Right lobe of liver (tissue), 4 donors: ENCODE results near the gene RELA.

ENCODE experiments used
- CTCF ChIP-seq, 4 donors: fragments of 200-600 bp in 3 of 4; fragments of 450-650 bp in 1 of 4; IDR thresholded peaks; one replicate each; pipeline versions ENCODE4 v1.5.1 to v1.8.0; 2016 to 2022; ENCODE audit warnings: antibody characterized with exemption in 4 of 4, mild to moderate bottlenecking in 2 of 4
- POLR2A ChIP-seq: fragments of 450-650 bp; IDR thresholded peaks from one replicate; pipeline ENCODE4 v1.6.1; 2017; ENCODE audit warnings: antibody characterized with exemption, mild to moderate bottlenecking
- donor health status: DM: no; HTN: no; CAD: no.
- donor health status: DM: no; HTN: no; CAD: no.
- donor health status: DM: no; HTN: yes; CAD: no.

DNA sequence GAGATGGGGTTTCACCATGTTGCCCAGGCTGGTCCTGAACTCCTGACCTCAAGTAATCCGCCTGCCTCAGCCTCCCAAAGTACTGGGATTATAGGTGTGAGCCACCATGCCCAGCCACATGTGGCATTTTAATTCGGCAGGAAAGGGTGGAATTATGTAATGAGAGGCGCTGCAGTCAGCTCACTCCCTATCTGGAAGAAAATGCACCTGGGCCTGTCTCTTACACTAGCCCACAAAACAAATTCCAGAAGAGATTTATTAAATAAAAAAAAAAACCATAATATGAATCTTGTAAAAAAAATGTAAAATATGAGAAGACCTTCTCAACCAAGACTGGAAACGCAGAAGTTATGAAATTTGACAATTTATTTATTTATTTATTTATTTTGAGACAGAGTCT lies 41.1 kb upstream of the RELA start:
- TF ChIP-seq CTCF (IDR thresholded peaks at IDR 0.05) (no peak), POLR2A (no peak)
